Type B pancreatic cell (in vitro differentiated cells): Measurements from ENCODE around the gene CTDP1. TPM values are rescaled to one million over a fixed set of nuclear protein-coding genes. Genes with fewer than 3 reads are reported as not detected.

Source experiments
- DNase-seq: peaks from one replicate; pipeline ENCODE4 v3.0.0; 2021; ENCODE audit warnings: mixed read lengths; ENCODE audit not compliant: unreplicated experiment; ENCODE audit errors: extremely low spot score
- H3K27ac Mint-ChIP-seq: 2 replicates; pipeline ENCODE4 v1.8.0; 2021; ENCODE audit warnings: mild to moderate bottlenecking, mixed read lengths
- H3K27me3 Mint-ChIP-seq: 2 replicates; pipeline ENCODE4 v1.8.0; 2021; ENCODE audit warnings: mixed read lengths
- H3K36me3 Mint-ChIP-seq: 2 replicates; pipeline ENCODE4 v1.8.0; 2021; ENCODE audit warnings: mixed read lengths
- H3K4me1 Mint-ChIP-seq: one replicate; pipeline ENCODE4 v1.8.0; 2021; ENCODE audit warnings: mixed read lengths; ENCODE audit not compliant: unreplicated experiment
- H3K4me3 Mint-ChIP-seq: 2 replicates; pipeline ENCODE4 v1.8.0; 2021; ENCODE audit warnings: mild to moderate bottlenecking, mixed read lengths
- H3K9me3 Mint-ChIP-seq: 2 replicates; pipeline ENCODE4 v1.8.0; 2021; ENCODE audit warnings: mixed read lengths
- total RNA-seq: library from RNA; stranded (reverse); gene quantifications from 2 replicates; pipeline ENCODE4 v1.2.1, GENCODE V29; 2021; ENCODE audit warnings: low replicate concordance
- TF ChIP-seq, protein P1 (sequence below): fragments of 200-600 bp; sonication (generic); conservative IDR thresholded peaks from 2 replicates; pipeline ENCODE4 v1.5.0; 2021; ENCODE audit warnings: antibody characterized with exemption, mild to moderate bottlenecking

The CTDP1 gene
- total RNA-seq, 1 donor from 2014 or later, result 21.1 TPM

DNA sequence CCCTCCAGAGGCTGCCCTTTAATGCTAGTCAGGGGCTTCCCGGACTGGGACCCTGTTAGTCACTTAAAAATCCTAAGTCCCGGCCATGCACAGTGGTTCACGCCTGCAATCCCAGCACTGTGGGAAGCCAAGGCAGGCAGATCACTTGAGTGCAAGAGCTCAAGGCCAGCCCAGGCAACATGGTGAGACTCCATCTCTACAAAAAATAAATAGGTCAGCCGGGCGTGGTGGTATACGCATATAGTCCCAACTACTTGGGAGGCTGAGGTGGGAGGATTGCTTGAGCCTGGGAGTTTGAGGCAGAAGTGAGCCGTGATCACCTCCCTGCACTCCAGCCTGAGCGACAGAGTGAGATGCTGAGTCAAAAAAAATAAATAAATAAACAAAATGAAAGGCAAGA, 100.9 kb downstream of the CTDP1 start:
- H3K27me3 Mint-ChIP-seq, result peaks cover 50% of the 10 kb centered on the region
- TF ChIP-seq, protein P1, sequence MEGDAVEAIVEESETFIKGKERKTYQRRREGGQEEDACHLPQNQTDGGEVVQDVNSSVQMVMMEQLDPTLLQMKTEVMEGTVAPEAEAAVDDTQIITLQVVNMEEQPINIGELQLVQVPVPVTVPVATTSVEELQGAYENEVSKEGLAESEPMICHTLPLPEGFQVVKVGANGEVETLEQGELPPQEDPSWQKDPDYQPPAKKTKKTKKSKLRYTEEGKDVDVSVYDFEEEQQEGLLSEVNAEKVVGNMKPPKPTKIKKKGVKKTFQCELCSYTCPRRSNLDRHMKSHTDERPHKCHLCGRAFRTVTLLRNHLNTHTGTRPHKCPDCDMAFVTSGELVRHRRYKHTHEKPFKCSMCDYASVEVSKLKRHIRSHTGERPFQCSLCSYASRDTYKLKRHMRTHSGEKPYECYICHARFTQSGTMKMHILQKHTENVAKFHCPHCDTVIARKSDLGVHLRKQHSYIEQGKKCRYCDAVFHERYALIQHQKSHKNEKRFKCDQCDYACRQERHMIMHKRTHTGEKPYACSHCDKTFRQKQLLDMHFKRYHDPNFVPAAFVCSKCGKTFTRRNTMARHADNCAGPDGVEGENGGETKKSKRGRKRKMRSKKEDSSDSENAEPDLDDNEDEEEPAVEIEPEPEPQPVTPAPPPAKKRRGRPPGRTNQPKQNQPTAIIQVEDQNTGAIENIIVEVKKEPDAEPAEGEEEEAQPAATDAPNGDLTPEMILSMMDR, result no peak
- no peak overlapping the region for H3K27ac Mint-ChIP-seq
- peaks cover 6% of the 10 kb centered on the region for H3K9me3 Mint-ChIP-seq
- H3K4me1 Mint-ChIP-seq, result no peaks in the 10 kb centered on the region
- H3K4me3 Mint-ChIP-seq, result no peak overlapping the region
- H3K36me3 Mint-ChIP-seq, result no peaks in the 10 kb centered on the region
- no peak for DNase-seq

GRCh38 chr18:79781331-79781941, 101.8 kb downstream of the CTDP1 start:
- DNase-seq, result no peak
- TF ChIP-seq, protein P1, result no peak
- Mint-ChIP-seq H3K9me3 (peaks cover 6% of the 10 kb centered on the region), H3K36me3 (no peaks in the 10 kb centered on the region), H3K4me1 (no peaks in the 10 kb centered on the region), H3K27ac (no peak overlapping the region), H3K4me3 (no peak overlapping the region), H3K27me3 (peaks cover 55% of the 10 kb centered on the region)

- H3K36me3 Mint-ChIP-seq, result no peaks in the 10 kb centered on the region
- H3K9me3 Mint-ChIP-seq, result no peaks in the 10 kb centered on the region
- H3K27me3 Mint-ChIP-seq, result peaks cover 55% of the 10 kb centered on the region
- TF ChIP-seq, protein P1, result no peak
- no peak for DNase-seq
- H3K27ac Mint-ChIP-seq, result no peak overlapping the region
- no peak overlapping the region for H3K4me3 Mint-ChIP-seq
- no peaks in the 10 kb centered on the region for H3K4me1 Mint-ChIP-seq
Observed at GRCh38 chr18:79782566-79783308, 103.1 kb downstream of the CTDP1 start.

DNA sequence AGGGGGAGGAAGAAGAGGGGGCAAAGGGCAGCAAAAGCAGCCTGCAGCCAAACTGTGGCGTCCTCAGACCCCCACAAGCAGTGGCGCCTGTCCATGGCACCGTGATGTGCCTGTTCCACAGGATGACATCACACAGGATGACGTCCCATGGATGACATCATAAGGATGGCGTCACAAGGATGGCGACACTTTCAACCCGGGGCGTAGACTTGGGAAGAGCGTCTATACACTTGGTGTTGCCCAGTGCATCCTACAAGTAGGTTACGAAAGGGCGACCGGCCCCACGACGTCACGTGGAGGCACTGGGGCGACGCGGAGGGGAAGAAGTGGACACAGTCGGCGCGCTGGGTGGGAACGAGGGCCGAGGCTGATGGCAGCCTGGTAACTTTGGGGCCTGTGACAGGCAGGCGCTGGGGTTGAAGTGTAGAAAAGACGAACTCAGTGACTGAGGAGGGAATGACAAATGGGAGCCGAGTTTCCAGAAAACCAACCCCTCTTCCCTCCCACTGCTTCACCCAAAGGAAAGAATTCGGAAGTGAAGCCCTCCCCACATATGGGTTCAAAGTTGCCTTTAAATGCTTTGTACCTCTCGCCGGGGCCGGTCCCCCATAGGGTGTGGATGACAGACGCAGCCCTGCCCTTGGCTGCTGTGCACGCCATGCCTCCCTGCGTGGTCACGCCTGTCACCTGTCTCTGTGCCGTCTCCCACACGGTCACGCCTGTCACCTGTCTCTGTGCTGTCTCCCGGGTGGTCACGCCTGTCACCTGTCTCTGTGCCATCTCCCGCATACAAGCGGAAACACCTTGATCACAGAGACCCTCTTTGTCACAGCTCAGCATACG, 104.7 kb downstream of the CTDP1 start:
- no peaks in the 10 kb centered on the region for H3K36me3 Mint-ChIP-seq
- no peak overlapping the region for H3K27ac Mint-ChIP-seq
- no peak overlapping the region for H3K4me3 Mint-ChIP-seq
- no peak for DNase-seq
- H3K4me1 Mint-ChIP-seq, result no peaks in the 10 kb centered on the region
- peaks cover 61% of the 10 kb centered on the region for H3K27me3 Mint-ChIP-seq
- TF ChIP-seq, protein P1, result no peak
- H3K9me3 Mint-ChIP-seq, result no peaks in the 10 kb centered on the region

GRCh38 chr18:79784965-79785770, 105.6 kb downstream of the CTDP1 start:
- no peak overlapping the region for H3K27ac Mint-ChIP-seq
- no peaks in the 10 kb centered on the region for H3K9me3 Mint-ChIP-seq
- no peak for DNase-seq
- H3K4me3 Mint-ChIP-seq, result no peak overlapping the region
- no peaks in the 10 kb centered on the region for H3K4me1 Mint-ChIP-seq
- H3K27me3 Mint-ChIP-seq, result peaks cover 66% of the 10 kb centered on the region
- TF ChIP-seq, protein P1, result no peak
- no peaks in the 10 kb centered on the region for H3K36me3 Mint-ChIP-seq
